ENCODE data around the gene AQR. TPM values are rescaled to one million over a fixed set of nuclear protein-coding genes. Genes with fewer than 3 reads are reported as not detected.

The AQR gene
- total and polyA plus RNA-seq, 2 of the 13 experiments (the other 11 are each of a cell fraction or from before 2014, with no cell fraction given) = 18.7 to 31.3 TPM

DNA sequence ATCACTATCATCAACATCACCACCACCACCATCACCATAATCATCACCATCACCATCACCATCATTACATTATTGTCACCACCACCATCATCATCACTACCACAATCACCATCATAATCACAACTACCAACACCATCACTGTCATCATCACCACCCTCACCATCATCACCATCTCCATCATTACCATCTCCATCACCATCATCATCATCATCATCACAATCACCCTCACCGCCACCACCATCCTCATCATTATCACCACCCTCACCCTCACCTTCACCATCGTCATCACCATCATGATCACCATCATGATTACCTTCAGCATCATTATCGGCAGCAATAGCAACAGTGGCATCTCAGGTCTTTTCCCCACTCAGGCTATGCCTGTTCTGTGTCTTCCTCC, 131.3 kb downstream of the AQR start:
- Histone ChIP-seq H2AFZ (ENCODE audit: low read length) (no peak overlapping the region), H3K36me3 (replicated peaks in 1 of 2; ENCODE audit: control insufficient read depth in 1 of 2, insufficient read depth in 2 of 2, low read length in 2 of 2) (no peaks in the 10 kb centered on the region), H3K4me2 (ENCODE audit: low read depth, low read length) (no peak overlapping the region), H3K9ac (ENCODE audit: insufficient read depth, low read depth, low read length) (no peak overlapping the region), H4K20me1 (ENCODE audit: insufficient read depth, low read length) (no peaks in the 10 kb centered on the region), H3K4me1 (ENCODE audit: insufficient read depth, low read length) (no peaks in the 10 kb centered on the region), H3K27me3 (ENCODE audit: control insufficient read depth in 1 of 2, insufficient read depth in 2 of 2, low read length in 2 of 2) (no peaks in the 10 kb centered on the region), H3K79me2 (ENCODE audit: insufficient read depth, low read length) (no peaks in the 10 kb centered on the region), H3K27ac (ENCODE audit: extremely low read length, insufficient read depth, low read length) (no peak overlapping the region), H3K9me3 (ENCODE audit: low read length) (no peaks in the 10 kb centered on the region), H3K4me3 (replicated peaks in 1 of 3; ENCODE audit: insufficient read depth in 1 of 3, low read depth in 2 of 3, low read length in 3 of 3) (no peak overlapping the region)
- ChIA-PET CTCF (ENCODE audit: low intra/inter-chr PET ratio, low total read pairs) (no interaction called here), POLR2A (no interaction called here)
- DNase-seq (ENCODE audit: low spot score) = no peak
- no TSS peak for BruUV-seq (replicated peaks)
- FAIRE-seq = no peak
- intact Hi-C loops (cut with micrococcal nuclease; ENCODE audit: unreplicated experiment) (no loop called here), in situ Hi-C loops (cut with HindIII; ENCODE audit: extremely low pct_ligation_motif_present, low pct_unique_long_range_greater_than_20kb) (no loop called here)
- TF ChIP-seq LCORL (IDR thresholded peaks at IDR 0.05) (0 out of 2 replicates have a peak, but pooled peaks have one; percentile 20), LCORL (CRISPR knock-in tag; IDR thresholded peaks at IDR 0.05) (no peak), CREB1 (IDR thresholded peaks at IDR 0.05) (peak; percentile 96), CREB1 (CRISPR knock-in tag; IDR thresholded peaks at IDR 0.05) (no peak), ZNF160 (CRISPR knock-in tag; IDR thresholded peaks at IDR 0.05) (no peak), RBAK (CRISPR knock-in tag; IDR thresholded peaks at IDR 0.05) (no peak)
- WGBS (ENCODE audit: low lambda C conversion rate) = 17% methylated on average over 3 of the region's 3 CpGs
- no peak for ATAC-seq

DNA sequence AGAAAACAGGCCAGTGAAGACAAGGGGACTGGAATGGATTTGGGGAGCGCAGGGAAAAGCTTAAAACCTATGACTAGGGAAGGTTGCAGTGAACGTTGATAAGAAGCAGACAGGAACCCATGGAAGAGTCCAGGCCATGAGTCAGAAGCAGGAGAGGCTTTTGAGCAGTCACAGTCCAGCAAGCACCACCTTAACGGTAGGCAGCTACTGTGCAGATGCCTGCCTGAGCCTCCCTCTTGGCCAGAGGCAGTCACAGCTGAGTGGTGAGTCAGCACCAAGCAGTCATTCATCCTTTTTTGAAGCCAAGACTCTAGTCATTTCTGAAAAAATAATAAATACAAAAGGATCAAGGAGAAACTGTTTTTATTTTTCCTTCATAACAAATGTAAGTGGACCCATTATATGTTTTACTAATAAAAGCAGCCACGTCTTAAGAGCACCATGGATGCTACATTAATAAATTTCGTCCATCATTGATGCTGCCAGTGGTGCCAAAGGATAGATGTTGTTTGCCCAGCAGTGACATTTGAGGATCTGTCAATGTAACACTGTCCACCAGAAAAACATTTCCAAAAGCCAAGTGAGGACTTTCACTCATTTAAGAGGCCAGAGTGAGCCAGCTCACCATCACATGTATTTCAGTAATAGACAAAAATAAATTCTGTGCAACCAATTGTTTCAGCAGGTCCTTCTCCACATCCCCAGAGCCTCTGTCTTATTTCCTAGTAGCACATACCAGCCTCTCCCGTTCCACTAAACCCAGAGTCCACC, 132.1 kb downstream of the AQR start:
- H3K9ac ChIP-seq (ENCODE audit: insufficient read depth, low read depth, low read length) = no peak overlapping the region
- H3K4me2 ChIP-seq (ENCODE audit: low read depth, low read length) = no peak overlapping the region

More for the DNA sequence above, 132.1 kb downstream of the AQR start:
- TF ChIP-seq ZNF7 (CRISPR knock-in tag; IDR thresholded peaks at IDR 0.05) (no peak), ZNF768 (CRISPR knock-in tag; IDR thresholded peaks at IDR 0.05) (no peak)
- TF ChIP-seq, protein P1, sequence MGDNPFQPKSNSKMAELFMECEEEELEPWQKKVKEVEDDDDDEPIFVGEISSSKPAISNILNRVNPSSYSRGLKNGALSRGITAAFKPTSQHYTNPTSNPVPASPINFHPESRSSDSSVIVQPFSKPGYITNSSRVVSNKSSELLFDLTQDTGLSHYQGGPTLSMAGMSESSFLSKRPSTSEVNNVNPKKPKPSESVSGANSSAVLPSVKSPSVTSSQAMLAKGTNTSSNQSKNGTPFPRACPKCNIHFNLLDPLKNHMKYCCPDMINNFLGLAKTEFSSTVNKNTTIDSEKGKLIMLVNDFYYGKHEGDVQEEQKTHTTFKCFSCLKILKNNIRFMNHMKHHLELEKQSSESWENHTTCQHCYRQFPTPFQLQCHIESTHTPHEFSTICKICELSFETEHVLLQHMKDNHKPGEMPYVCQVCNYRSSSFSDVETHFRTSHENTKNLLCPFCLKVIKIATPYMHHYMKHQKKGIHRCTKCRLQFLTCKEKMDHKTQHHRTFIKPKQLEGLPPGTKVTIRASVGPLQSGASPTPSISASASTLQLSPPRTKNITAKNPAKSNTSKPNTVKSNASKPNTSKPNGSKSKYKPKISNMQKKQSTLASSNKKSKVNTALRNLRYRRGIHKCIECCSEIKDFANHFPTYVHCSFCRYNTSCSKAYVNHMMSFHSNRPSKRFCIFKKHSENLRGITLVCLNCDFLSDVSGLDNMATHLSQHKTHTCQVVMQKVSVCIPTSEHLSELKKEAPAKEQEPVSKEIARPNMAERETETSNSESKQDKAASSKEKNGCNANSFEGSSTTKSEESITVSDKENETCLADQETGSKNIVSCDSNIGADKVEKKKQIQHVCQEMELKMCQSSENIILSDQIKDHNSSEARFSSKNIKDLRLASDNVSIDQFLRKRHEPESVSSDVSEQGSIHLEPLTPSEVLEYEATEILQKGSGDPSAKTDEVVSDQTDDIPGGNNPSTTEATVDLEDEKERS (CRISPR knock-in tag; IDR thresholded peaks at IDR 0.05) = no peak
- DNase-seq (ENCODE audit: low spot score) (no peak), FAIRE-seq (no peak), ATAC-seq (no peak)
- Histone ChIP-seq H3K4me1 (ENCODE audit: insufficient read depth, low read length) (no peaks in the 10 kb centered on the region), H3K27ac (ENCODE audit: extremely low read length, insufficient read depth, low read length) (no peak overlapping the region), H3K9me3 (ENCODE audit: low read length) (no peaks in the 10 kb centered on the region), H3K36me3 (replicated peaks in 1 of 2; ENCODE audit: control insufficient read depth in 1 of 2, insufficient read depth in 2 of 2, low read length in 2 of 2) (no peaks in the 10 kb centered on the region), H3K79me2 (ENCODE audit: insufficient read depth, low read length) (no peaks in the 10 kb centered on the region), H2AFZ (ENCODE audit: low read length) (no peak overlapping the region), H4K20me1 (ENCODE audit: insufficient read depth, low read length) (no peaks in the 10 kb centered on the region), H3K4me3 (replicated peaks in 1 of 3; ENCODE audit: insufficient read depth in 1 of 3, low read depth in 2 of 3, low read length in 3 of 3) (no peak overlapping the region), H3K27me3 (ENCODE audit: control insufficient read depth in 1 of 2, insufficient read depth in 2 of 2, low read length in 2 of 2) (no peaks in the 10 kb centered on the region)
- in situ Hi-C loops (cut with HindIII; ENCODE audit: extremely low pct_ligation_motif_present, low pct_unique_long_range_greater_than_20kb) (no loop called here), intact Hi-C loops (cut with micrococcal nuclease; ENCODE audit: unreplicated experiment) (no loop called here)
- WGBS (ENCODE audit: low lambda C conversion rate) = 9% methylated on average over 6 of the region's 6 CpGs
- BruUV-seq (replicated peaks) = no TSS peak
- POLR2A ChIA-PET = no interaction called here
- CTCF ChIA-PET (ENCODE audit: low intra/inter-chr PET ratio, low total read pairs) = no interaction called here
